GM19025 (cell line): ENCODE results near the gene DUS3L.
"Not testable (repeated sequence)": the region's sequence is repeated elsewhere in the genome, so short reads cannot be mapped to it uniquely, and the experiment has no call there.

Experiments used
- ATAC-seq: cut with Tn5 transposase; IDR thresholded peaks from one replicate; pipeline ENCODE4 v1.9.1; 2021; ENCODE audit warnings: mild to moderate bottlenecking, low read depth, moderate library complexity; ENCODE audit not compliant: unreplicated experiment

DUS3L gene

DNA sequence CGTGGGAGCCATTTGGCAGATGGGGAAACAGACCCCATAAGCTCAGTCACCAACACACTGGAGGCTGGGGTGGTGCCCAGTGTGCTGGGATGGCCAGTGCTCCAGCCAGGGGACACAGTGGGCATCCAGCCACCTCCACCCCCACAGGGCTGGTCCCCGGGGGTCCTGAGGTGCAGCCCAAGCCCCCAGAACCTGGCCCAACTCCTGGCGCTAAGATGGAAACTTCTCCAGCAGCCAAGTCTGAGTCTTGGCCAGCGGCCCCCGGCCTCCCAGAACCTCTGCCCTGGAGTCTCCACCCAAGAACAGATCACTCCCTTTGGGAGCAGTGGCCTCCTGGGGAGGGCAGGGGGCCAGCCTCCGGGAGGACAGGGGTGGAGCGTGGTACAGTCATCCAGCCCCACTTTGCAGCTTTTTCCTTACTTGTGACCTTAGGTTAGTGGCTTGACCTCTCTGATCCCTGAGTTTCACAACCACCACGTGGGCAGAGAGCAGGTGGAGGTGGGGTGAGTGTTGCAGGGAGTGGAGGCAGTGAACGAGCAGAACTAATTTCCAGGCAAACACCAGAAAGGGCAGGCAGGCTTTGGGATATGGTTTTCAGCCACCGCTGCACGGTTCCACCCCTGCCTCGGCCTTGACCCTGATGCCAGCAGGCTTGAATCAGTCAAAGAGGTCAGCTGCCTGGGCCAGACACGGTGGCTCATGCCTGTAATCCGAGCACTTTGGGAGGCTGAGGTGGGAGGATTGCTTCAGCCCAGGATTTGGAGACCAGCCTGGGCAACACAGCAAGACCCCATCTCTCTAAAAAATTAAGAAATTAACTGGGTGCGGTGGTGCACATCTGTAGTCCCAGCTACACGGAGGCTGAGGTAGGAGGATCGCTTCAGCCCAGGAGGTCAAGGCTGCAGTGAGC lies 9.7 kb upstream of the DUS3L start:
- no peak for ATAC-seq

DNA sequence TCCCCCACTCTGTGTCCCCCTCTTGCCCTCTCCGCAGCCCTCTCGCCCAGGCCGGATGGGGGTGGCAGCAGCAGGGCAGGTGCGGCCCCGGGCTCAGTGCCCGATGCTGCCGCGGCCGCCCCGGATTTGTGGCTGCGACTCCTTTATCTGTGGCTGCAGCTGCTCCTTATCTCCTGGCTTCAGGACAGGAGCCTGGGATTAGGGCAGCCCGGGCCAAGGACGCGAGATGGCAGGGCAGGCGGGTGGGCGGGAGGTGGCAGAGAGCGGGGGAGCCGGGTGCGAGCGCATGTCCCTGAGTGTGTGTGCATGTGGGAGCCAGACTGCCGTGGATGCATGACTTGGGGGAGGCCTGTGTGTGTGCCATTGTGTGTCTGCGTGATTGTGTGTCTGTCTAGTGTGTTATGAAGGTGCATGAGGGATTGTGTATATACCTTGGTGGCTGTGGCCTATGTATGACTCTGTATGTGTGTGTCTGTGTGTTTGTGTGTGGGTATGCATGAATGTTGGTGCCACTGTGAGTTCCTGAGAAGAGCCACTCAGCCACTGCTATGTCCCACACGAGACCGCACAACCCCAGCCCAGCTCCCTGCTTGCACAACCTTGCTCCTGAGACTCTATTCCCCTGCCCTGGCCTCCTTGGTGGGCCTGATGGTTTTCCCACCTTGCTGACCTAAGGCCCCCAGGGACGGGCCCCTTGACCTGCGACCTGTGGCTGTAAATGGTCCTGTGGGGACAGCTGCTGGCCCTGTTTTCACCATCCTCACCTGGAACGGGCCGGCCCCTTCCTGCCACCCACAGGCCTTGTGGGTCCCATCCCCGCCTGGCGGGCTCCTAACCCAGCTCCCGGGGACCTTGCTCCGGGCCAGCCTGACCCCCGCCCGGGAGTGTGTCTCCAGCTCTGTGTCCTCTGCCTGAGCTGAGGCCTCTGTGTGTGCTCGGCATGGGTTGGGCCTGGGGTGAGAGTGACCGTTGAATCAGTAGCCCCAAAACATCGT lies 8.6 kb upstream of the DUS3L start:
- ATAC-seq, result no peak

- no peak for ATAC-seq
Observed at GRCh38 chr19:5798244-5798643, 7.3 kb upstream of the DUS3L start.

DNA sequence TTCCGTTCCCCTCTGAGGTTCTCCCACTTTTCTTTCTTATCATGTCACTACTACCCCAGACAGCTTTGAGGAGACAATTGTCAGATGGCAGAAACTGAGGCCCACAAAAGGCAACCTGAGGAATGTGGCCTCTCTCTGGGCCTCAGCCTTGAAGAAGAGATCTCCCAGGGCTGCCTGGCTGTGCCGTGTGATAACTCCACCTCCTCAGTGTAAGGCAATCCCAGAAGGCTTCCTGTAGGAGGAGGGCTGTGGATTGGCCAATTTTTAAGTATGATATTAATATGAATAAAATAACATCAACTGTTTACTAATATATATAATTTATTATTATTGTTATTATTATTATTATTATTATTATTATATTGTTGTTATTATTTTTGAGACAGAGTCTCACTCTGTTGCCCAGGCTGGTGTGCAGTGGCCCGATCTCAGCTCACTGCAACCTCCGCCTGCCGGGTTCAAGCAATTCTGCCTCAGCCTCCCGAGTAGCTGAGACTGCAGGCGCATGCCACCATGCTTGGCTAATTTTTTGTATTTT lies 4.5 kb upstream of the DUS3L start:
- no peak for ATAC-seq

GRCh38 chr19:5793188-5793587 lies 2.2 kb upstream of the DUS3L start:
- no peak for ATAC-seq

DNA sequence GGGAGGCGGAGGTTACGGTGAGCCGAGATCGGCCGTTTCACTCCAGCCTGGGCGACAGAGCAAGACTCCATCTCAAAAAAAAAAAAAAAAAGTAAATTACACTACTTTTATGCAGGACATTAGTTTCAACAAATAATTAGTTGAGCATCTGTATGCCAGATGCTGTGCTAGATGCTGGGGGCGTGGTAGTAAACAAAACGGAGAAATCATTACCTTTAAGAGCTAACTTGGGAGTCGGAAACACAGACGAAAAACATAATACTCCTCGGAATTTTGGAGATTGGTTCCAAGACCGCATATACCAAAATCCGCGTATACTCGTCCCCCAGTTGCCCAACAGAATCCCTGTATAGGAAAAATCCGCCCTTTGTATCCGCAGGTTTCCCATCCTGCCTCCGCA lies 1.3 kb upstream of the DUS3L start:
- no peak for ATAC-seq

DNA sequence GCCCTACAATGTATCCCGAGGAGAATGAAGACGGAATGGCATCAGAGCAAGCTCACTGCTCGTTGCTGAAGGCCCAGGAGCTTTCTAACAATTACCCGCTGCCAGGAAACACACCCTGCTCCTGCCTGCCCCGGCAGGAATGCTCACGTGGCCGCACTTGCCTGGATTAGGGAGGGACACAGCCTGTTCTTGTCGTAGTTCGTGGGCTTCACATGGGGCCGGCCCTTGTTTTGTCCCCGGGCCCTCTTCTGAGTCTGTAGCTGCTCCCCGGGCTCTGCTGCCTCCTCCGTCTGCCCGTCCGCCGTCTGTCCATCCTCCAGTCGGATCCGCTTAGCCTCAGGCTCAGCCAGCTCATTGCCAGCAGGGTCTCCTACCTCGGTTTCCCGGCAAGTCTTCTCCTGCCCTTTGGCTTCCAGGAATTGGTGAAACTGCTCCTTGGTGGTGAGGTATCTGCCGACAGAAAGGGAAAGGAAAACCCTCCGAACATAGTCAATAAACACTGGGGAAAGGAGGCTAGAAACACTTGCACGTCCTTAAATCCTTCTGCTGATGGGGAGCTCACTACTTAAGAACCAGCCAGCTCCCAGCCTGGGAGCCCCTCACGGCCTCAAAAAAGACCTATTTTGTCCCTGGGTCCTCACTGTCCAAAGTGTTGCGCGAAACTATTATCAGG lies 941 bp downstream of the DUS3L start:
- ATAC-seq, result no peak

GRCh38 chr19:5789351-5789761 lies 1.6 kb downstream of the DUS3L start:
- ATAC-seq, result no peak

DNA sequence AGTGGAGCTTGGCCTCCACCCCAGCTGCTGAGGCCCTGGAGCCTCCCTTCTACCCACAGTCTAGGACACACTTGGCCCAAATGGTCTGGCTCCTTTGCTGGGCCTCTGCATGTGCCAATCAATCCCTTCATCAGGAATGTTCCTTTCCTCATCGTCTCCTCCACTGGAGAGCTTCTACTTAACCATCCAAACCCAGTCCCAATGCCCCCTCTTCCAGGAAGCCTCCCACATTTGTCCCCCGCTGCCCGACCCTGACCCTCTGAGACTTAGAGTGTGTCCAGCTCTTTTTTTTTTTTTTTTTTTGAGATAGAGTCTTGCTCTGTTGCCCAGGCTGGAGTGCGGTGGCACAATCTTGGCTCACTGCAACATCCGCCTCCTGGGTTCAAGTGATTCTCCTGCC lies 2.5 kb downstream of the DUS3L start:
- no peak for ATAC-seq

DNA sequence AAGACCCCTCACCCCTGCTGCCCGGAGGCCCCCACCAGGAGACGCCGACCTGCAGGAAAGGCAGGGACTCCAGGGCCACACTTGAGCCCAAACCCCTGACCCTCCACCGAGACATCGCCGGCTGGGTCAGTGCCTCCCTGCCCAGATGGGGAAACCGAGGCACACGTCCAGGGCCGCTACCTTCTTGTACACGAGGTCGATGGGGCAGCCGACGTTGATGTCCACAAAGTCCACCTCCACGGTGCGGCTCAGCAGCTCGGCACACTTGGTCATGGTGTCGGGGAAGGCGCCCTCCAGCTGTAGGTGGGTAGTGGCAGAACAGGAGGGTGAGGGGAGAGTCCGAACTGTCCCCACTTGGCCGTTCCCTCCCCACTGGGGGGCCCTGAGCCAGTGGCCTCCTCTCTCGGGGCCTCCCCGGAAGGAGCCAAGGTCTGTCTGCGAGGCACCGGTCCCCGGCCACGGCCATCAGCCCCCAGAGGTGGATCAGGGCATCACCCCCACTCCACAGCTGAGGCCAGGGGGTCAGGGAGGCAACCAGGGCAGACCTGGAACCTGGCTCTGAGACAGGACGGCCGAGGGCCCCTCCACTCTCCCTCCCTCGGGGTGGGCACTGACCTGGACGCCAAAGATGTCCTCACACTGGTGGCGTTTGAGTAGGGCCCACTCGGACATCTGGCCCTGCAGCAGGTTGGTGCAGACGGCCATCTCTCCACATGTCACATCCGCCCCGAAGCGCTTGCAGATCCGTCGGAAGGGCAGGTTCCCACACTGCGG lies 3.4 kb downstream of the DUS3L start:
- ATAC-seq, result no peak

- ATAC-seq, result no peak
Observed at GRCh38 chr19:5786593-5787408, 4.2 kb downstream of the DUS3L start.

DNA sequence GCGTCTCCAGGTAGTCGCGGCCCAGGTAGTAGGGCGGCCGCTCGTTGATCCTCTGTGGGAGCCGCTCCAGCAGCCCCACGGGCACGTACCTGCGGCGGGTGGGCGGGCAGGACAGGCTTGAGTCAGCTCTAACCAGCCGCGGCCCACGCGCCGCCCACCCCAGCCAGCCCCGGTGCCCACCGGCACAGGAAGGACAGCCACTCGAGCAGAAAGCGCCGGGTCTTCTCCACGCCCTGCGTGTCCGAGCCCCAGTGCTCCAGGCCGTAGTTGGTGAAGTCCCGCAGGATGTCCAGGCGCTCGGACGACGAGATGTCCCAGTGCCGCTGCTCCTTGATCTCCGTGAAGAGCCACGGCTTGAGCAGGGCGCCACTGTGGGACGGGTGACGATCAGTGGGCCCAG lies 5.5 kb downstream of the DUS3L start:
- no peak for ATAC-seq

- no peak for ATAC-seq
Observed at GRCh38 chr19:5784581-5785147, 6.3 kb downstream of the DUS3L start, which contains the start of gene PRR22. Gene PRR22, minus strand, starts transcription at chr19:5784746. Its CDS starts 86 bp downstream, at chr19:5784660.

GRCh38 chr19:5782945-5783919 lies 7.7 kb downstream of the DUS3L start:
- ATAC-seq, result no peak

DNA sequence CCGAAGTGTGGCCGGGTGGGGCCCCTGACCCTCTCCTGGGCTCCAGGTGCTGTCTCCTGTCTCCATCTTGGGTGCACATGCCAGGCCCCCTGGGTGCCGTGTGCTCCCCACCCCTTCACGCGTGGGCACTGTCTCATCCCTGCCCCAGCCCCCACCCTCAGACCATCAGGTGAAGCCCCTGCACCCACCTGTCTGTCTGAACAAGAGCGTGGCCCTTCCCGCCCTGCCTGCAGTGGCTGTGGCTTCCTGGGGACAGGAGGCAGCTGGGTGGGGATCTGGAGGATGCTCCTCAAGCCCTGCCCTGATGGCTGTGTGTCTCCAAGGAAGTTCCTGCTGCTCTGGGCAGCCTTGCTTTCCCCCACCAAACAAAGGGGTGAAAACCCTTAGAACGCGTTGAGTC lies 8.6 kb downstream of the DUS3L start:
- ATAC-seq, result no peak

DNA sequence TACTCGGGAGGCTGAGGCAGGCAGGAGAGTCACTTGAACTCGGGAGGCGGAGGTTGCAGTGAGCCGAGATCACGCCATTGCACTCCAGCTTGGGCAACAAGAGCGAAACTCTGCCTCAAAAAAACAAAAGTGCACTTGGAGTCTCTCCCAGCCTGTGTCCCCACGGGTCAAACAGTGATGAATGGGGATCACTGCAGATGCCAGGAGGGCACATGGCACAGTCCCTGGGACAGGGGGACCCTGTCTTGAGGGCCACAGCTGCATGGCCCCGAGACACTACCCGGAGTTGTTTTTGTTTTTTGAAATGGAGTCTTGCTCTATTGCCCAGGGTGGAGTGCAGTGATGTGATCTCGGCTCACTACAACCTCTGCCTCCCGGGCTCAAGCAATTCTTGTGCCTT lies 10.0 kb downstream of the DUS3L start:
- not testable (repeated sequence) for ATAC-seq

- no peak for ATAC-seq
Observed at GRCh38 chr19:5778402-5778801, 12.6 kb downstream of the DUS3L start.
